ENCODE results near the gene SOCS4.

- TF ChIP-seq POLR2AphosphoS5 (IDR thresholded peaks at IDR 0.05; ENCODE audit: borderline replicate concordance, low read depth, low read length) (no peak), EZH2 (IDR thresholded peaks at IDR 0.05) (no peak)
These were observed 47.6 kb downstream of the SOCS4 start for GRCh38 chr14:55074662-55075061.

Data from SK-N-MC (cell line).